ENCODE measurements around the gene INO80.

INO80 gene

DNA sequence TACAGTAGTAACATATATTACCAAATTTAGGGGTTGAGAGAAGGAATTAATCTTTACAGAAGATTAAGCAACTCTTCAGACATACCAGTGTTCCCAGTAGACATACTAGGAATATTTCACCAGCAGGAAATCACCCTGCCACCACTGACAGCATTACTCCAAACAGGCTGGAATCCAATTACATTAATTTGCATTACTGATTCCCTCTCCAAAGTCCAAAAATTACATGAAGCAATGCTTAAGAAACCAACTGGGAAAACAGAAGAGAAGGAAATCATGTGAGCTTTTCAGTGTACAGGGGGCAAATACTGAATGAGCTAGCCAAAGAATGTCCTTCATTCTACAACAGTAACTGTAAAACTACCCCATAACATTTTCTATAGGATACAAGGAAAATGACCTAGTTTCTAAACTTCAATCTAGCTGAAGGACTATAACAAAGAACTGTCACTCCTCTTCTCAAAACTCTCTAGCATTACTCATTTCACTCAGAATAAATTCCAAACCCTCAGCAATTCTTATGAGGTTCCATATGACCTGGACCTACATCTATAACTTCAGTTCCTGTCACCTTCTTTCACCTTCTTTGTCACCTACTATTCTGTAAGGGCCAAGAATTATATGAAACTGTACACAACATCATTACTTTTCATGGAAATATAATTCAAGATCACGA, 72.7 kb downstream of the INO80 start:
- DNase-seq (ENCODE audit: low spot score), result no peak

DNA sequence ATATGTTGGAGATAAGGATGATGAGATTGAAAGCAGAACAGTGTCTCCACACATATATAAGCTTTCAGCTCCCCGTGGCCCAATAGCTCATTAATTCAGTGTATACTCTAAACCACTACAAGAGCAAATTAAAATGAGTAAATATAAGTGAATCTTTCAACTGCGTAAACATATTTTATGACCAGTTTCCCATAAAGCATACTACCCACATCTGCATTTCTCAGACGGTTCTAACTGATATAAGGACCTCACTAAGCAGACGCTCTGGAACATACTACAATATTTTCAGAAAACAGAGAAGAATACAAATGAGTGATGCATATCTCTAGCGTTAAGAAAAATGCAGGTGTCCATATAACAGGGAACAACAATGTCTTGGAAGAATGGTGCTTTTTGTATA, 73.2 kb downstream of the INO80 start:
- no peak for DNase-seq (ENCODE audit: low spot score)

DNA sequence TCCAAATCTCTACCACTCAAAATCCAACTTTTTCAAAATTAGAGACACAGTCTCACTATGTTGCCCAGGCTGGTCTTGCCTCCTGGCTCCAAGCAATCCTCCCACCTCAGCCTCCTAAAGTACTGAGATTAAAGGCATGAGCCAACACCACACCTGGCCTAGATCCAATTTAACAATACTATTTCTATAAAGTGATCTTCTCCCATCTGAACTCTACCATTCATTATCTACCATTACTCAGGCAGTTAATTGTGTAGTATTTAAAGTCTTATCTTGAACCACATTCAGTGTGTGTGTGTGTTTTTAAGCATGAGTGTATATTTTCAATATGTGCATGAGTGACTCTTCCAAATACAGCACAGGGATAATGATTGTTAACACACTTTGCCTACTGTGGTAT, 77.0 kb downstream of the INO80 start:
- no peak for DNase-seq (ENCODE audit: low spot score)

DNA sequence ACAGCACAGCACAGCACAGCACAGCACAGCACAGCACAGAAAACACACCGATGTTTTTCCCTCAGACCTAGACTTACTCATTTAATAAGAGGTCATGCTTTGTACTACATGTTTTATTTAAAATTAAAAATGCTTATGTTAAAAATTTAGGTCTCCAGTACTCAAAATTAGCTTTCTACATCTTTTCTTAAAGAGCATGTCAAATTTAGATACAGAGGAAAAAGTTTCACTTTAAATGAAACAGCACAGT, 84.1 kb downstream of the INO80 start:
- DNase-seq (ENCODE audit: low spot score), result no peak

DNA sequence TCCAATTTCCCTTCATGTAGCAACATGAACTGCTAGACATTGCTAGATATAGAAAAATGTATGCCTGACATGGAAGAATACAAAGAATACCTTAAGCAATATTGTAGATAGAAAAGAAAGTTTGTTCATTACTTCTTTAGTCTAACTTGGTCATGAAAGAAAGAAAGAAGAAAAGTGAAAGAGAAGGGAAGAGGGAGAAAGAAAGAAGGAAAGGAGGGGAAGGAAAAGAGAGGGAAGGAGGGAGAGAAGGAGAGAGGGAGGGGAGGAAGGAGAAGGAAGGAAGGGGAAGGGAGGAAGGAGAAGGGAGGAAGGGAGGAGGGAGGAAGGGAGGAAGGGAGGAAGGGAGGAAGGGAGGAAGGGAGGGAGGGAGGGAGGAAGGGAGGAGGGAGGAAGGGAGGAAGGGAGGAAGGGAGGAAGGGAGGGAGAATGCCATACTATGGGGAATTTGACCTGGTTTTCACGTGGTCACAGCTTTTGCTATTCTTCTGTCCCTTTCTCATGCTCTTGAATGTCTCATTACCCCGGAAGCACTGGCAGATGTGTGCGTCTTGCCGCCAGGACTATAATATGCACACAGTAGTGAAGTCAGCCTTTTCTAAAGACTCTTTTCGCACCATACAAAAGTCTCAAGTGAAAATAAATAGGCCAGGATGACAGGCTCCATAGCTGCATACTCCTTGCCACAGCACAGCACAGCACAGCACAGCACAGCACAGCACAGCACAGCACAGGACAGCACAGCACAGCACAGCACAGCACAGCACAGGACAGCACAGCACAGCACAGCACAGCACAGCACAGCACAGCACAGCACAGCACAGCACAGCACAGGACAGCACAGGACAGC, 84.6 kb downstream of the INO80 start:
- DNase-seq (ENCODE audit: low spot score), result no peak

DNA sequence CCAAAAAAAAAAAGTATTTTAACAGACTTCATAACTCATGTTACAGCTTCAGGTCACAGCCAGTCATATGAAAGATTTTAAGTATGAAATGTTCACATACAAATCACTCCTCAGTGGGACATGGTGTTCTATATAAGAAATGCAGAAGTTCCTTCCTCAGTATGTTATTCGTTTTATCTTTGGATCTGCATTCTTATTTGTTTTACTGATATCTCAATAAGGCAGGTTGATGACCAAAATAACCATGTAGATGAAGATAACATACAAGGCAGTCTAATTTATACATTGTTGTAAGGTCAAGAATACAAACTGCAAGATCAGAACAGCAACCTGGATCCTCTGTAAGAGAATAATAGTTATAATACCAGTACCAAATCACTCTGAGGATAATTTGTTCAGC, 87.2 kb downstream of the INO80 start:
- DNase-seq (ENCODE audit: low spot score), result no peak

DNA sequence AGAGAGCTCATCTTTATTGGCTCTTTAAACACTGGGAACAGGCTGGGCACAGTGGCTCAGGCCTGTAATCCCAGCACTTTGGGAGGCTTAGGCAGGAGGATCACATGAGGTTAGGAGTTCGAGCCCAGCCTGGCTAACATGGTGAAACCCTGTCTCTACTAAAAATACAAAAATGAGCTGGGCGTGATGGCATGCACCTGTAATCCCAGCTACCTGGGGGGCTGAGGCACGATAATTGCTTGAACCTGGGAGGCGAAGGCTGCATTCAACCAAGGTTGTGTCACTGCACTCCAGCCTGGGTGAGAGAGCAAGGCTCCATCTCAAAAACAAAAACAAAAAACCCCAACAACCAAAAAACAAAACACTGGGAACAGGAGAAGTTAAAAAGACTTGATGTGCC, 90.7 kb downstream of the INO80 start:
- no peak for DNase-seq (ENCODE audit: low spot score)

DNA sequence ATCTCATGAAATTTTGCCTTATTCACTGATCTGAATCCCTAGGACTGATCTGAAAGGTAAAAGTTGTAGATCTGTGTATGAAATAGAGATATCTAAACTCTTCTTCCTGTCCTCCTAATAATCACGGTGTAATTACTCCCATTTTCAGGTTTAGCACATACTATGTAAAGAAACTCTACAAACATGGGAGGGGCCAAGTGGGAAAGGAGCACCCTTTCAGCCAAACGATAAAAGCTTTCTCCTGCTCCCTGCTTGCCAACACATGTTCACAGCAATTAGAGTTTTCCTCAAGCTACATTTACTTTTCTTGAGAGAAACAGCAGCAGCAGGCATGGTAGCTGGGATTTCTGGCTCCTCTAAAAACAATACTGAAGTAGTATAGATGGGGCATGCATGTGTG, 91.2 kb downstream of the INO80 start:
- DNase-seq (ENCODE audit: low spot score), result no peak

DNA sequence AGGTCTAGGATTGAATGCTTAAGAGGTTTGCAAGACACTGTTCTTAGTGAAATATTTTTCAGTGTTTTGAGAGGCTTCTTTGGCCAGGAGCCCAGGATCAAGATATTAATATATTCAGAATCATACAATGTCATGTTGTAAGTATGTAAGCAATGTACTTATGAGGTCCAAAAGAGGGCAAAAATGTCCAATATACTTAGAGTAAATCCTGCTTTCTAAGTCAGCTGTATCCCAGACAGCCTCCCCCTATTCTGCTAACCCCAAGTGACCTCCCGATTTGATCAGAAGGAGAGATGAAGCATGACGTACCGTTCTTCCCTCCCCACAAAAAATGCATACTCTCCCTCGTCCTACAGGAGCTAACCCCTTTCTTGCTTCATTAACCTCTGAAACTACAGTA, 91.9 kb downstream of the INO80 start:
- no peak for DNase-seq (ENCODE audit: low spot score)

DNA sequence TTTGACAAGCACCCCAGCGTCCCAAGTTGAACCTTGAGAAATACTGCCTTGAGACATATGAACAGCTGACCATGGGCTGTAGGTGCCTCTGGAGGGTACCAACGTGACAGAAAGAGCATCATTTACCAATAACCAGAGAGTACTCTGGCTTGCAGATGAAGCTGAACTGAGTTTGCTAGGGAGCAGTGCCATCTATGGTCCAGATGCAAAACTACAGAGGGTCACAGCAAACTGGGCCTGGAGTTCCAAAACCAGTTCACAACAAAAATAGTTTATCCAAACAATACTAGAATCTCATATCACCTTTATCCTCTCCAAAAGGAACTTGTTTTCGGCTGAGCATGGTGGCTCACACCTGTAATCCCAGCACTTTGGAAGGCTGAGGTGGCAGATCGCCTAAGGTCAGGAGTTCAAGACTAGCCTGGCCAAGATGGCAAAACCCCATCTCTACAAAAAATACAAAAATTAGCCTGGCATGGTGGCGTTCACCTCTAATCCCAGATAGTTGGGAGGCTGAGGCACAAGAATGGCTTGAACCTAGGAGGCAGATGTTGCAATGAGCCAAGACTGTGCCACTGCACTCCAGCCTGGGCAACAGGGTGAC, 93.5 kb downstream of the INO80 start:
- peak; percentile 65 for DNase-seq (ENCODE audit: low spot score)

DNA sequence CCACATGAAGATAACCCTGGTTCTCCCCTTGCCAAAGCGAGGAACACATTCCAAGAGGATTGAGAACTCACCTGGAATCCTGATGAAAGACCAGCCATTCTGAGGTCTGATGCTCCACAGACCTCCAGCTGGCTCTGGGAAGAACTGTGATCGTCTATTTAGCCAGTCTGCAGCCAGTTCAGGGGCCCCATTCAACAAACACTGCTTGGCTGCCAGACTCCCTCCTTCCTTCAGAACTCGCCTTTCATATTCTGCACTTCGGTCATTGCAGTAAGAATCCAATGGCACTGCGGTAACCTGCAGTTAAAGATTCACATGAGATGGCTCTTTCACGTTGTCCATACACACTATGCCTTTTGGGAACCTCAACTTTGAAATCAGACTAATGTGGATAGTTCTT, 95.3 kb downstream of the INO80 start:
- DNase-seq (ENCODE audit: low spot score), result no peak

DNA sequence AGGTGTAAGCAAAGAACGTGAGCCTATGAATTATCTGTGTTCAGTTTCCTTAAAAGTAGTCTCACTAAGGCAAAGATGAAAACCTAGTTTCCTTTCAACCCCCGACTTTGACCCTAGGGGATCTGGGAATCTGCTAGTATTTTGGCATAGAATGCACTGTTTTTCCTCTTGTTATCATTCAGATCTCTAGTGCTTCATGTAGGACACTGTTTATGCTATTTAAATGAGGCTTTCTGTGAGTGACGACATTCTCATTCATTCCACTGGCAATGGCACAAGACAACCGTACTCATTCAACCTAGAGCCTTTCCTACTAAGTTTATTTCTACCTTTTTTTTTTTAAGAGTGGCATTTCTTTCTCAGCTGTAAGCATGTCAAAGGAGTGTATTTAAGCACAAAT, 95.8 kb downstream of the INO80 start:
- no peak for DNase-seq (ENCODE audit: low spot score)

DNA sequence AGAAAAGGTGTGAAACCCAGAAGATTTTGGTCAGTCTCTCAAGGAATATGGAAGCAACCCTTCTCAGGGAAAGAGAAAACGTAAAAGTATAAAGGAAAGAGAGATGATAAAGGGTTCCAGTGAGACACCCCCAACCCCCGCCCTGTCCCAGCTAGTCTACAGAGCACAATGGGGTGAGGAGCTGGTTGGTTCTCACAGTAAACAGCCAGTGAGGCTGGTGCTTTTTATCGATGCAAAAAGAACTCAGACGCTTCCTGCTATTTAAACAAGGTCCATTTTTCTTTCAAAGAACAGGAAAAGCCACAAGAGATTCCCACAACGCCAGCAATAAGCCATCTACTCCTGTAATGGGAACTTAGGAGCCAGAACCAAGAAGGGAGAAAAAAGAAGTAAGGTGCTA, 96.9 kb downstream of the INO80 start:
- DNase-seq (ENCODE audit: low spot score), result no peak

DNA sequence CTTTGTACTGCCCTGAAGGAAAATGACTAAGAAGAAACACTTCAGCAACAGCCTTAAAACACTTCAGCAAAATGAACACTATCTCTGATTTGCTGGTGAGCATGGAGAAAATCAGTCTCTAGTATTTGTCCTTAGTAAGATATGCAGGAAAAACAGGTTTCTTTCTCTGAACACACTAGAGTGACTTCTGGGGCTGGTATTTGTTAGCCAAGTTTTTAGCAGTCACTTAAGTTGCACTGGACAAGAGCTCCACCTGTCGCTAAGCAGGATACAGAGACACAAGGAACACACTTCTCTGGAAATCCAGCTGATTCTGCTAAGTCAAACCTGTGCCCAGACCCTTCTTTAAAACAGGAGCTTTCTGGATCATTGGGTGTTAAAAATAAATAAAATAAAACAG, 97.5 kb downstream of the INO80 start:
- no peak for DNase-seq (ENCODE audit: low spot score)

DNA sequence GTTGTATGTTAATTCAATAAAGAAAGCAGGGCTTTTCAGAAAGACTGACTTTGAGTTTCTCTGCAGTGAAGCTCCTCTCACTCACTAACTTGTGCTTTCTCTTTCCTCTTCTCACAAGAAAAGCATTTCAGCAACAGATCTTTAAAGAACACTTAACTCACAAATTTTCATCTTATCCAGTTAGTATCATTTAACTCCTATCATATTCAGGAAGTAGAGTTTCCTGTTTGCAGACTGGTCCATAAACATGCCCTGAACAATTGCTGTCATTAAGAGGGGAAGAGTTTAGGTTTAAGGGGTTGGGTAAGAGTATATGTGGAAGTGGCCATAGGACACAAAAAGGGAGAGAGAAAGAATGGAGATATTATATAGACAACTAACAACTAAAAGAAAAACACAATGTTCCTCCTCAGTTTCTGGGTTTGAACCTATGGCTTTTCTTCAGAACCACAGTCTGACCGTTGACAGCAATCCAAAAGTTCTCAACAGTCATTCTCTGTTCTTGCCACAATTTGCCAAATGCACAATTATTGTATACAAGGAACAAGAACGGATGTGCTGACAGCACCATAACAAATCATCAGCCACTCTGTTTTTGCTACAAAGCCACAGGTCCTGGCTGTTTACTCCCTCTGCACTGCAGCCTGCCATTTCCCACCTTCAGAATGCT, 98.9 kb downstream of the INO80 start:
- DNase-seq (ENCODE audit: low spot score), result no peak

DNA sequence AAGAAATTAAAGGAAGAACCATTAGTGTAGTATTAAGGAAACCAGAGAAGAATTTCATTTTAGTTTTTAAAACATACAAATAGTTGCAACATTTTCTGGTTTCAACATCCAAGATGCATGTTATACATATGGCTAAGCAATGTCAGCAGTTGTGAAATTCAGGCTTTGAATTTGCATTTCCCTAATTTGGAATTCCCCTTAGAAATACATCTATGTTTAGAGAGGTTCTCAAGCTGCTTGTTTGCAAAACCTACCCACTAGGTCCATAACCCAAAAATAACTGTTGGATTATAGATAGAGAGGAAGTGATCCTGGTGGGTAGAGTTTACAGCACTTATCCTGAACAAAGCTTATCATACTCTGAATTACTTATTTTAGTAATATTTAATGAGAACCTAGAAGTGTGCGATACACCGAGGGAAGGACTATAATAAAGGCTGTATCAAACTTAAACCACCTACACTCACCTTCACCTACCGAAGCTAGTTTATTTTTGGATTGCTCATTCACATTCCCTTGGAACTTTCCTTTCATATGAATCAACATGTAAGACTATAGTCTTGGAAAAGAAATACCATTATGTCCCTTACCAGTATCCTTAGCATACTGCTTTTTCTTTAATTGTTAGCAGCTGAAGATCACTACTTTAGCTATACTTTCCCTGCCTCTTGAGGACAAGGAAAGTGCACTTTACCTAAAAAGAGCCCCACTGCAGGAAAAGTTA, 102.2 kb downstream of the INO80 start:
- DNase-seq (ENCODE audit: low spot score), result no peak

DNA sequence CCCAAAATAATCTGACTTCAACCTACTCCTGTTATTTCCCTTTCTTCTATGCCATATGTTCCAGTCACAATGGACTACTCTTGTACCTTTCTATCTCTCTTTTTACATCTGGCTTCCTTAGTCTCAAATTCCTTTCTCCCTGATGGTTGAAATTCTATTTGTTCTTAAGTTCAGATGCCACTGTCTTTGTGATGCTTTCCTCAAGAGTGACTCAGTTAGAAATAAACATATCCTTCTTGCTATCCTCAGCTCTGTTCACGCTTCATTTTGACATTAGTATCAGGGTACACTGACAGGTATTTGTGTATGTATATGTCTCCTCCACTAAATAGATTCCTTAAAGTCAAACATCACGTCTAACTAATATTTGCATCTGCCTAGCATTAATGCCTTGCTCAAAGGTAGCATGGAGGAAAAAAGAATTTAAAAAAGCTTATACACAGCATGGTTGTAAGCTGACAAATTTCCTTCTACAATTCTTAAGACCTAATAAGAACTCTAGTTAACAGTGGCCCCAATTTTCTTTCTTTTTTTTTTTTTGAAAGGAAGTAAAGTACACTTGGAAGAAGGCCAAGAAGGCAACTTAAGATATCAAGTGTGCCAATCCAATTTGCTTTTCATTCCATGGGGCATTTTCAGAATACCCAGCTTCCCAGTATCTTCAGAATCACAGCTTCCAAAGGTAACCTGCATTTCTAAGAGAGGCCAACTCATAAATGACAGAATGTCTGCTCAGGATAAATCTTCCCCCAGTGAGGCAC, 104.8 kb downstream of the INO80 start:
- no peak for DNase-seq (ENCODE audit: low spot score)

DNA sequence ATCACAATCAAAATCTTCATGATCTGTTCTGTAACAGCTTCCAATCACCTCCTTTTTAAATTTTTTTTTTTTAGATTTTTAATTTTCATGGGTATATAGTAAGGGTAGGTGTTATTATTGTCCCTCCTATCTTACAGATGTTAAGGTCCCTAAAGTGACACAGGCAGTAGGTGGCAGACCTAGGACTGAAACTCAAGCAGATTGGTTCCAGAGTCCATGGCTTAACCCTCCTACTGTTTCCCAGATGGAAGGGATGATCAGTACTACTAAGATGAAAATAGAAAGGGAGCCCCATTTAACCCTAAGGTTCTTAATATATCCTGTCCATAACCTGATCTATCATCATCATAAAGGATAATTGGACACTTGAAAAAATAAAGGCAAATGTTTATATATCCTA, 105.7 kb downstream of the INO80 start:
- DNase-seq (ENCODE audit: low spot score), result no peak

DNA sequence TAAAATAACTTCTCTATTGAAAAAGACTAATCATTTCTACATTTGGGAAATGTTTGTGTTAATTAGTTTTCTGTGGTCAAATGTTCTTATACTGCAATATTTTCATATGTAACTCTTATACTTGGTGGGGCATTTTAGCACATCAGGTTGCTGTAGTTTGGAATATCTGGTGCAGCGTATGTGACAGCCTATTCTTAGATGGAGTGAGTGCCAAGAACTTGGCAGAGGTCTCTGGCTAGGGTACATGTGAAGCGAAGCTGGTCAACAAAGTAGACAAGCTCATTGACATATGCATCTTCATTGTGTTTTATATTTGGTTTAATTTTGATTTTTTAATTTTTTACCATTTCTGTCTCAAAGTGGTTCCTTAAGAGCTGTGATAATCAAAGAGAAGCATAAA, 109.6 kb downstream of the INO80 start:
- no peak for DNase-seq (ENCODE audit: low spot score)

DNA sequence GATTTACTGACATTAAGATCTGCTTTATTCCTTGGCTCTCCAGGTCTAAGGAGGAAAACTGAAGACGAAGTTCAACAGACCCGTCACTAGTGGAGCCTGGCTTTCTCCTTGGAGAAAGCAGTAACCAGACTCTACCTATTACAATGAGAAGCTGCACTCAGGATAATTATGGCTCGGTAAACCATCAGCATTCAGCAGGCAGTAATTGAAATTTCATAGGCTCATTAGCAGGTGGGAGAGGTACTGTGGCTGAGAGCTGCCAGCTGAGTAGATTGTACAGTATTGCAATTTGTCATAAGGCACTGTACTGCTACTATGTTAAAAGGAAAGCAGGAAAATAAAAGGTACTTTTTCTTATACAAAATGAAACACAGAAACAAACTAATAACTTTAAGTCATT, 111.6 kb downstream of the INO80 start:
- no peak for DNase-seq (ENCODE audit: low spot score)

DNA sequence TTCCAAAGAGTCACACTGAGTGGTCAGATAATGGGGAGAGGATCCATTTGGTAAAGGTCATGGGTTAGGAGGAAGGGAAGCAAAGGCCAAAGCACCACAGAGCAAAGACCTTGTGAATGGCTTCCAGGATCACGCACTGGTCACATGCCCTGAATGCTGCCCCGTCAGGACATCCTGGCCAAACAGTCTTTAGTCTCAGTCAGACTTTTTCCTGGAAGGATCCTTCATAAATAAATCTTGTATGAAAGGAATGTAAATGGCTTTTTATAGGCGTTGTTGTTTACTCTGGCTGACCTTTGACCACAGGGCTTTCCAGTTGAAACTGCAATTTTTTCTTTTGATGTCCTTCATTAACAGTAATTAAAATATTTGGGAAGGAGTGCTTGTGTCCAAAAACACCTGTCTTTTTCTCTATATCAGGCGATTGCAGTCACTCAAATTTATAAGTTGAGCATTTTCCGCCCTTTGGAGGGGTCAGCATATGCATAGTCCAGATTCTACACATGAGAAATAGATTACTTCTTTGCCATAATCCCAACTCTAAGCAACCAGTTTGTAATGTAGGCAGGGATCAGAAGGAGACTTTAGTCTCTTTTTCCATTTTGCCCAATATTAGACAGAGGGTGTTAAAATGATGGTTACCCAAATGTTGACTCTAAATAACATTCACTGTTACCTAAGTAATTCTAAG, 114.4 kb downstream of the INO80 start:
- DNase-seq (ENCODE audit: low spot score), result no peak

Measured in RKO (cell line).